HG03432 (cell line): Measurements from ENCODE around the gene CADM1.

Experiments
- ATAC-seq: cut with Tn5 transposase; IDR thresholded peaks from one replicate; pipeline ENCODE4 v1.9.1; 2021; ENCODE audit warnings: mild to moderate bottlenecking, moderate library complexity; ENCODE audit not compliant: unreplicated experiment

CADM1 gene

DNA sequence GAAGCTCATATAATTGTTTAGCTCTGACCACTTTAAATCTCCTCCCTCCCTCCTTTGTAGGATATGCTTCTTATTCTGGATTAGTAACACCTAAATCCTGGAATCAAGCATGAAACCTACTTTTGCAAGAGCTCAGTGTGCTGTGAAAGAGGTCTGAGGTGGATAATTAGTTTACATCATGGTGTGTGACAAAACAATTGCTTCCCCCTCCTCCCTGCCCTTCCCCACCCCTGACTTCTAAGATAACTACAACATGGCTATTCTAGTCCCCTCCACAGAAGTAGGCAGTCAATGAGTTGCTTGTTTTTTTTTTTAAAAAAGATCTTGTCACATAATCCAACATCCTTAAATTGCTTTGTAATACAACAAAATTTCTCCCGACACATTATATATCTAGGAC, 314.0 kb downstream of the CADM1 start:
- ATAC-seq = no peak

DNA sequence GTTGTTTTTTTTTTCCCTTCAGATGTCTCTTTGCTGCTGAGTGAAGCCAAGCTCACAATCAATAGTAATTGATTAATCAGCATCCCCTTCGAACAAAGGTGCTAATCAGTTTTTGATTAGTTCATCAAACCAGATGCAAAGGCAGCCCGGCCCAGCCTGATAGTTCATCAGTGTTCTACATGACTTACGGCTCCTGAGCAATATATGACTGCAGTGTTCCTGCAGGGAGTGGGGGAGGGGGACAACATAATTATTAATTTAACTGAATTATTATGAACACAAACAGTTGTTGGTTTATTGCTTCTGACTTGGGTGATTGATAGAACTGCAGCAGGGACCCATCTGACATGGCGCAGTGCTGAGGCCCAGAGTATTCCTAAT, 315.3 kb downstream of the CADM1 start:
- no peak for ATAC-seq

GRCh38 chr11:115188188-115188897, 315.9 kb downstream of the CADM1 start:
- no peak for ATAC-seq

GRCh38 chr11:115185931-115186330, 318.3 kb downstream of the CADM1 start:
- ATAC-seq = no peak

DNA sequence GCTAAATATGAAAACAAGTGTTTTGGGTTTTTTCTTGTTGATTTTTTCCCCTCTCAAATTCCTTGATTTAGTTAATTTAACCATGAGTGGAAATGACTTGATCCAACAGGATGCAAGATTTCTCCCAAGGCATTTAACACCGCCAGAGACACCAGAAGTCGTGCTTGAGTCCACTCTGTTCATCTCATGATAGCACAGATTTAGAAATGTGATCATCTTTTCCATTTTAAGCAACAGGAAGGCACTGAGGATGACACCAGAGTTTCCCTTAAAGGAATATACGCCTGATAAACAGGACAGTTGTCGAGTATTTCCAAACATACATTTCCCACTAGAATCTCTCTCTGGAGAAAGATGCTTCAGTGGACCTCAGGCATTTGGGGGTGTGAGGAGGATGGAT, 318.7 kb downstream of the CADM1 start:
- ATAC-seq = no peak

GRCh38 chr11:115184901-115185300, 319.3 kb downstream of the CADM1 start:
- no peak for ATAC-seq

GRCh38 chr11:115183830-115184229, 320.4 kb downstream of the CADM1 start:
- no peak for ATAC-seq

DNA sequence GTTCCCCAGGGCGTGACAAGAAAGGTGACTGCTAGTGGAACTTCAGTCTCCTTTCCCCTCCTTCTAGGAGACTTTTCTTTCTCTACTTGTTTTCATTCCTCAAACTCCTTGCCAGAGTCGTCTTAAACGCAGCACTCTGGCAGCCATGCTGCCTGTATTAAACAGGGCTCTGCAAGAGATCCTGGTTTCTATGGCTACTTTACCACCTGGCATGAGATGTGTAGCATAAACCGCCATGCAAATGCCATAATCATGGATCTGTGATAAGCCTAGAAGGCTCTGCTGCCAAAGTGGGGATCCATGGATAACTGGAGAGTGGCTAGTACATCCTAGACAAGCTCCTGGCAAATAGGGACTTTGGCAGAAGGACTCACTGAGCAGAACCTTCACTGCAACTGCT, 321.1 kb downstream of the CADM1 start:
- ATAC-seq = no peak

- ATAC-seq = no peak
Measured at GRCh38 chr11:115182282-115182955, 321.8 kb downstream of the CADM1 start.

DNA sequence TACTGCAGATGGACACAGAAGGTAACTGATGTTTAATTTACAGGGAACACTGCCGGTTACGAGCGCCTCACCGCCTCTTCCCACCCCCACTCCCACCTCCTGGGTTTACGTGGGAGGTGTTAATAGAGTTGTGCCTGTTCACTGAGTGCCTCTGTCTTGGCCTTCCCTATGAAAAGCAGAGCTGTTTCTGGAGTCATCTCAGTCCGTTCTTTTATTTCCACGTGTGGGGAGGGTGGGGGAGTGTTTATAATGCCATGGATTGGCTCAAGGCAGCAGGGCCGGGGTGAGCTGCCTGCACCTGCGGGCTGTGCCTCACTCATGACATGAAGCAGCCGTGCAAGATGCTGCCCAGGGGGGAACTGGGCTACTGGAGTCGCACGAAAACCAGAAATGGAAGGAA, 322.7 kb downstream of the CADM1 start:
- no peak for ATAC-seq

DNA sequence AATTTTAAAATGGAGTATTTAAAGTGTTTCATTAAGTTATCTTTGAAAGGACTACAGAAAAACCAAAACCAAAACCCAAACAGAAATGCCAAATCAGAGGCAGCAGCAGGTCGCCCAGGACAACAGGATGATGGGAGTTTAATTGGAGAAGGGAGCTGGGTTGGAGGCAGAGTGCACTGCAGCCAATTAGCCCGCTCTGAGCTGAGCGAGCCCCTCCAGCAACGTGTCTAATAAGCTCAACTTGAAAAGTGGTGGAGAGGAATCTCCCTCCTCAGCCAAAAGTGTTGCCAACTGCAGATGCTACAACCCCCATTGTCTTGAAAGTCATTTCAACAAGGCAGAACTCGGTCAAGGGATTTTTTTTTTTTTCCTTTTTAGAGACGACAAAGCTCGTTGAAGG, 323.9 kb downstream of the CADM1 start:
- no peak for ATAC-seq

DNA sequence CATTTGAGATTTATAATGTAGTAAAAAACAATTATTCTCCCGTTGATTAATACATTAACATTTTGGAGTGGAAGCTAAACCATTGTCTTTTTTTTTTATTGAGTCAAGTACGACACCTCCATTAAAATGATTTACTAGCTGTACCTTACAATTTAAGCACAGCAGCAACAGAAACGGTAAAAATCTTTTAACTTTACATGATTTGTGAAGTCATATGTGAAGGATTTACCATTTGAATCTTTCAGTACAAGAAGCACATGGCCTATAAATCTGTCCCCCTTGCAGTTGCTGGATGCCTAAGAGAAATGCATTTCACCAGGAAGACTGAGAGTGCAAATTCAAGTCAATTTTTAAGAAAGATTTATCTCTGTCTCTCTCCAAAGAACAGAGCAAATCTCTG, 324.6 kb downstream of the CADM1 start:
- no peak for ATAC-seq

DNA sequence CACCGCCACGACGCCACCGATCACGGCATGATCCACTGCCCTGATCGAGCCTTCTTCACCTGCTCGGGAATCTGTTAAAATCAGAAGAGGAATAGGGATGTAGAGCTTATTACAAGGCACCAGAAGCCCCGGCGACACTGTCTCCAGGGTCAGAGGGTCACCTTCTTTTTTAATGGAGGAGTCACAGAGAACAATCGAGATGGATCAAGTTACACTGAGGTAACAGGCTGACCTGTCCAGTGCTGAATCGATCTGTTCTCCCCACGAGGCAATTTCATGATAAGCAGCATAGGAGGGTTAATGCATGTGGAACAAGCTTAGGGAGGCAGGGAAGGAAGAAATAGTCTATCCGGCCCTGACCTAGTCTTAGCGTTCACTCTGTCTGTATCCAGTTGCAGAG, 325.5 kb downstream of the CADM1 start:
- ATAC-seq = no peak

GRCh38 chr11:115173136-115173535, 331.1 kb downstream of the CADM1 start:
- ATAC-seq = no peak

- ATAC-seq = no peak
Measured at GRCh38 chr11:115170133-115170815, 333.9 kb downstream of the CADM1 start.

GRCh38 chr11:115169251-115169650, 335.0 kb downstream of the CADM1 start:
- ATAC-seq = no peak

DNA sequence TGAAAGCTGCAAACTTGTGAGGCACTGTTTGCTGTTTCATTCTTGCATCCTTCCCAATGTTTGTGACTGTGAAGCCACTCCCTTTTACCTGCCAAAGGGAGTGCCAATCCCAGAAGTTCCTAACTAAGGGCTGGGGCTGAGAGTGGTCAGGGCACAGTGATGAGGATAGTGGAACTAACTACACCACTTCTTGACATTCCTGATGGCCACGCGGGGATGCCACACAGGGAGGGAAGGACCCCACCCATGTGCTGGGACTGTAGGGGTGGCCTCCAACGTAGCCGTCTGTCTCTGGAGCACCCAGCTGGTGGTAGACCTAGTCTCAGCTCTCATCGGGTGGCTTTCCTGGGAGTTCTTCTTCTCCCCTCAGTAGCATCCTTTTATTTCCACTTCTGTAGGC, 335.5 kb downstream of the CADM1 start:
- no peak for ATAC-seq

DNA sequence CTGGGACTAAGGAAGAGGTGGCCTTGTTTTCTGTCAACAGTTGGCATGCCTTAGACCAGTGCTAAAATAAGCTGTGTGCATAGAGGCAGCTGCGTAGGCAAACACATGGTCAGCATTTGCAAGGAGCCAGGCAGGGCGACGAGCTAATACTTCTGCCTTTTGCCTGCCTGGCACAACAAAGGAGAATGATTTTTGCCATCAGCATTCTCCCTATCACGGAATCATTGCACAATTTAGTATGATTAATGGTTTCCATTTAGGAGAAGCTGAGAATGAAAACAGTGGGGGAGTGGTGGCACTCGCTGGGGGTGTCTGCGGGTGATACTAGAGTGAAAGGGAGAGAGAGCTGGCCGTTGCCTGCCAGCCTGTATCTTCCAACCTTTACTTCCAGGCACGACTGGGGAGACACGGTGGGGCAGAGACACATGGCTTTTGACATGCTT, 336.0 kb downstream of the CADM1 start:
- no peak for ATAC-seq

DNA sequence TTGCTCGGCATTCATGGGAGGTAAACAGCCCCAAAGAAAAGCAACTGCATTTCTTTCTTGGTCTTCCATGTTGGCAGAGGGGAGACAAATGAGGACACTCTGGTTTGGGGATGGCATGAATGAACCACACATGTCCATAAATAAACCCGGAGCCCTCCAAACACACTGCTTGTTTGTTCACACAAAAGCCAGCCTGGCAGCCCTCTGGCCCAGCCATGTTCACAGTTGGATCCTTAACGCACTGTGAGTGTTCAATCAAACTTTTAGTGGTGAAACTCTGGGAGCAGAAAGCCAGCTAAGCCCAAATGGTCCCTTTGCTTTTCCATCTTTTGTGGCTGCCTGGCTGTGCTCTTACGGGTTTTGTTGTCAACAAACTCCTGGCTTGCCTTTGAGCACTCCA, 336.8 kb downstream of the CADM1 start:
- no peak for ATAC-seq

- no peak for ATAC-seq
Measured at GRCh38 chr11:115166820-115167219, 337.4 kb downstream of the CADM1 start.

GRCh38 chr11:115164774-115165173, 339.4 kb downstream of the CADM1 start:
- no peak for ATAC-seq

DNA sequence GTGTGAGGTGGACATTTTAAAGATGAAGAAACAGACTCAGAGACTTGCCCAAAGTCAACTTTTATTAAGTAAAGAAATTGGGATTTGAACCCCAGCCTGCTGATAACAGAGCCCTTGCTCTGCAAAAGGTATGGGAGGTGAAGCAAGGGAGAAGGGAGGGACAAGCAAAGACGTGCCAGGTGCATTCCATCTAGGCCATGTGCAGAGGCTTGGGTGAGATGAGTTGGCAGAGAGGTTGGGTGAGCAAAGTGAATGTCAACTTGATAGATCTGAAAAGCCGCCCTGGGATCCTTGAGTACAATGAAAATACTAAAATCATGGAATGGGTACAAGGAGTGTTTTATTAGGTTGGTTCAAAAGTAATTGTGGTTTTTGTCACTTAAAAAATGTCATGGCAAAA, 341.3 kb downstream of the CADM1 start:
- no peak for ATAC-seq
